ENCODE measurements around the gene UFM1.

DNA sequence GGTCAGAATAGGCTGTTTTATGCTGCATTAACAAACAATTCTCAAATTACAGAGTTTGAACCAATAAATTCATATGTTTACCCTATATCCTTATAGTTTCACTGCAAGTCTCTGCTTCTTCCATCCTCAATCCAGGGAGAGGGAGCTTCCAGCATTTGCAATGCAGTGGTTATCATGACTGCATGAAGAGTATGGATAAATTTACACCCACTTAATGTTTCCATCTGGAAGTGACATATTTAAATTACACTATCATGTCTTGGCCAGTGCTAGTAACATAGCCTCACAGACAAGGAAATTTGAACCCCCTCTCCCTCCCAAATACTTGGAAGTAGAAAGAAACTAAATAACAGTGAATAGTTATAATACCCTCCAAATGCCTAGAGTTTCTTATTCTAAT, 33.5 kb upstream of the UFM1 start:
- TF ChIP-seq, protein P1, sequence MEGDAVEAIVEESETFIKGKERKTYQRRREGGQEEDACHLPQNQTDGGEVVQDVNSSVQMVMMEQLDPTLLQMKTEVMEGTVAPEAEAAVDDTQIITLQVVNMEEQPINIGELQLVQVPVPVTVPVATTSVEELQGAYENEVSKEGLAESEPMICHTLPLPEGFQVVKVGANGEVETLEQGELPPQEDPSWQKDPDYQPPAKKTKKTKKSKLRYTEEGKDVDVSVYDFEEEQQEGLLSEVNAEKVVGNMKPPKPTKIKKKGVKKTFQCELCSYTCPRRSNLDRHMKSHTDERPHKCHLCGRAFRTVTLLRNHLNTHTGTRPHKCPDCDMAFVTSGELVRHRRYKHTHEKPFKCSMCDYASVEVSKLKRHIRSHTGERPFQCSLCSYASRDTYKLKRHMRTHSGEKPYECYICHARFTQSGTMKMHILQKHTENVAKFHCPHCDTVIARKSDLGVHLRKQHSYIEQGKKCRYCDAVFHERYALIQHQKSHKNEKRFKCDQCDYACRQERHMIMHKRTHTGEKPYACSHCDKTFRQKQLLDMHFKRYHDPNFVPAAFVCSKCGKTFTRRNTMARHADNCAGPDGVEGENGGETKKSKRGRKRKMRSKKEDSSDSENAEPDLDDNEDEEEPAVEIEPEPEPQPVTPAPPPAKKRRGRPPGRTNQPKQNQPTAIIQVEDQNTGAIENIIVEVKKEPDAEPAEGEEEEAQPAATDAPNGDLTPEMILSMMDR (IDR thresholded peaks at IDR 0.05): no peak
- TF ChIP-seq POLR2A (IDR thresholded peaks at IDR 0.05): no peak
